GM13976 (cell line): ENCODE measurements around the gene CACNA2D4.
A peak's percentile ranks its signal among the peaks of the same experiment; 100 is the strongest.
"Not testable (repeated sequence)": the region's sequence is repeated elsewhere in the genome, so short reads cannot be mapped to it uniquely, and the experiment has no call there.

Experiments used
- DNase-seq: peaks from one replicate; pipeline ENCODE4 v3.0.0; 2012; ENCODE audit warnings: low spot score
- CTCF ChIP-seq: IDR thresholded peaks from 2 replicates; pipeline ENCODE4 v1.5.1; 2012; ENCODE audit warnings: borderline replicate concordance, mild to moderate bottlenecking; ENCODE audit not compliant: insufficient read depth; ENCODE audit errors: extremely low read depth, missing control alignments, control extremely low read depth
- in situ Hi-C: fragments of 300-500 bp; cut with MboI; formaldehyde crosslinking; loops from one replicate; pipeline ENCODE4 v1.12.0; 2022; ENCODE audit warnings: low sequenced_read_pairs, mixed read lengths, inconsistent platforms; ENCODE audit not compliant: unreplicated experiment

The CACNA2D4 gene

GRCh38 chr12:1949771-1950470, 31.5 kb upstream of the CACNA2D4 start:
- in situ Hi-C loops: no loop called here
- no peak for TF ChIP-seq CTCF
- no peak for DNase-seq

GRCh38 chr12:1948883-1949282, 30.4 kb upstream of the CACNA2D4 start:
- DNase-seq: no peak
- TF ChIP-seq CTCF: no peak
- in situ Hi-C loops: no loop called here

- in situ Hi-C loops: no loop called here
- no peak for DNase-seq
Observed at GRCh38 chr12:1947081-1947480, 28.6 kb upstream of the CACNA2D4 start.

GRCh38 chr12:1946296-1946695, 27.8 kb upstream of the CACNA2D4 start:
- DNase-seq: no peak
- in situ Hi-C loops: no loop called here
- no peak for TF ChIP-seq CTCF

More at GRCh38 chr12:1947081-1947480, 28.6 kb upstream of the CACNA2D4 start:
- TF ChIP-seq CTCF: no peak

GRCh38 chr12:1945502-1945901, 27.1 kb upstream of the CACNA2D4 start:
- DNase-seq, in situ Hi-C loops: not testable (repeated sequence)

- peak; percentile 84 for DNase-seq
- peak; percentile 94 for TF ChIP-seq CTCF
- in situ Hi-C loops: loop anchor here (5.0 to 10.0 kb wide), 2 partner anchors 138 to 285 kb away; no protein-coding TSS in a partner anchor
Observed at GRCh38 chr12:1939801-1940607, 21.6 kb upstream of the CACNA2D4 start.

GRCh38 chr12:1939331-1939730, 20.9 kb upstream of the CACNA2D4 start:
- DNase-seq: no peak
- TF ChIP-seq CTCF: no peak
- in situ Hi-C loops: loop anchor here (5.0 to 10.0 kb wide), 2 partner anchors 137 to 285 kb away; no protein-coding TSS in a partner anchor
